IPS DF 19.7 (cell line): ENCODE measurements around the gene TFB1M.

Source experiments
- DNase-seq: peaks from one replicate; pipeline ENCODE4 v3.0.0-alpha.2; 2013; ENCODE audit warnings: low read depth, low spot score

Gene TFB1M

DNA sequence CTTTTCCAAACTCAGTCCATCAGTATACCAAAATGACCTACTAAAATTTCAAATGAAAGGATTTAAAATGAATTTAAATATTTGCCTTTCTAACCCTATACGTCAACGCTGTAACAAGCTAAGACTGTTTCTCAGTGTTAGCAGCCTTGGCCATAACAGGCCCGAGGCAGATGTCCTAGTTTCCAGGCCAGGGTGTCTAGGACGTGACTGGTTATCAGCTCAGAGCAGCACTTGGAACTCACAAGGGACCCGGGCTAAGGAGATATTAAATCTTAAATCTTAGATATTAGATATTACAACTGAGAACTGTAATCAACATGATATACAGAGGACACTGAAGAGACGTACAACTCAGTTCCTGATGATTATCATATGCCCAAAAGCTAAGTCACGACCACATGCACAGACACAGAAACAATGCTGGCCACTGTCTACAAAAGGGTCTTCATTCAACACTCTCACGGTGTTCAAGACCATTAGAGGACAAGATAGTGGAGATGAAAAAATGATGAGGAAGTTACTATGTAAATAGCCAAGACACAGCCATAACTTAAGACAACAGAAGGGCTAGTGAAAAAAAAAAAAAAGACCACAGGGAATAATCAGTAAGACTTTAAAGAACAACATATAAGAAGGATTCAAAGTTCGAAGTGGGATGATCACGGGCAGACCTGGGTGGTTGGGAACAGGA lies 50.8 kb downstream of the TFB1M start, which contains the start of gene CLDN20:
Gene CLDN20, plus strand, starts transcription at position 641 of the 691 bp plus-strand sequence. CDS start 11,707 bp downstream, outside the sequence.
- DNase-seq = no peak

DNA sequence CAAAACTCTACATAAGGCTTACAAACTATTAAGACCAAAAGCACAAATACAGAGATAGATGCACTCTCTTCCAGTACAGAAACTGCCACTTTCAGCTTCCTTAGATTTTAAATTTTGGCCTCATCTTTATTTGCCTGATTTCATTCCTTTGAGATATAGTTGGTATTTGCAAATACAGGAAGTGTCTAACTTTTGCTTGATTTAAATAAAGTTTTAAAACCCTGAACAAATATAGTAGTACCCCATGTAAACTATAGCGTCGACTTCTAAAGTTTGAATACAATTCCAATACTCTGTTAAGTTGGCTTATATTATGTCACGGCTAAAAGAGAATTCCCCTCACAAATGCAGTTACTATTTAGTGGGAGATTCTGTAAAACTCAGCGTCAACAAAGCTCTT lies 51.6 kb downstream of the TFB1M start:
- no peak for DNase-seq

DNA sequence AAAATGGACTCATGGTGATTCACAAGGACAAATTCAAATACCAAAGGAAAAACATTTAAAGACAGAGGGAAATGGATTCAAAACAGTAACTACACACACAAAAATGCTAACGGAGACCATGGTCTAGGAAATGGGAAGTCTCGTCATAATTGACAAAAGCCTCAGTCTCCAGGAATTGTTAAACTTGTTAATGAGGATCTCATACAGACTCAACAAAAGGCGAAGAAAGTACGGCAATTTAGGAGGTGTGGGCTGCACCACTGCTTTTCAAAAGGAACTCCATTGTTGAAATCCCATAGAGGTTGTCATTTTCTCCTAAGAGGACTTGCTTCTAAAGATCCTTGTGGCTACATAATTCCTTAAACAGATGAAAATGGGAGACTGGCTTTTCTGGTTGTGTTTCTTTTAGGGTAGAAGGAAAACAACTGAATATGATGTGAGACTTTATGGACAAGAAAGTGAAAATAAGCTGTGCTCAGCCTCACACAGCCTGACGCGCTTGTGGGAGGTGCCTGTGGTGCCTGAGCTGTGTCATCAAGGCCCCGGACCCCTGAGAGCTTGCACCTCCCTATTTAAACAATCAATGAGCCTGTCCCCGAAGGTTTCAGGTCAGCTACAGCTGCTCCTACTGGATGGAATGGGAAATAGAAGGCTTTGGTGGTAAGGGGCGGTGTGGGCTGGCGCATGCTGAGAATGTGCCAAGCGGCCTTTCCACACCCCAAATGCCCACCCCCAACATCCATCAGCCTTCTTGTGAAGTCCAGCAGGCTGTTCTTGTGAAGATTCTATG lies 53.0 kb downstream of the TFB1M start:
- no peak for DNase-seq

DNA sequence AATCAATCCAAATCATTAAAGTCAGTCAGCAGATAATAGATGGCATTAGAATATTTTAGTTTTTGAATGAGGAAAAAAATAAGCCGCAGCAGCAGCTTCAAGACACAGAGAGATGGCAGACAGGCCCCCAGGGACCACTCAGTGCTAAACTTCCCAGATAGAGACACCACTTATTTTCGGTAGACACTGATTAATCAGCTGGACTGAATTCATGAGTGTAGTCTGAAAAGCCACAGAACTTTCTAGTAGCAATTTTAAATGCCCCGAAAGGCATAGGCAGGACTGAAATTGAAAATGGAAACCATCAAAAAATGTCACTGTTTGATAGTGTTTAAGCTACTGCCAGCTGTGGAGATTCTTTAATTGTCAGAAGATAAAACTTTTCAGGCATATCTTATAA lies 53.6 kb downstream of the TFB1M start:
- DNase-seq = no peak

DNA sequence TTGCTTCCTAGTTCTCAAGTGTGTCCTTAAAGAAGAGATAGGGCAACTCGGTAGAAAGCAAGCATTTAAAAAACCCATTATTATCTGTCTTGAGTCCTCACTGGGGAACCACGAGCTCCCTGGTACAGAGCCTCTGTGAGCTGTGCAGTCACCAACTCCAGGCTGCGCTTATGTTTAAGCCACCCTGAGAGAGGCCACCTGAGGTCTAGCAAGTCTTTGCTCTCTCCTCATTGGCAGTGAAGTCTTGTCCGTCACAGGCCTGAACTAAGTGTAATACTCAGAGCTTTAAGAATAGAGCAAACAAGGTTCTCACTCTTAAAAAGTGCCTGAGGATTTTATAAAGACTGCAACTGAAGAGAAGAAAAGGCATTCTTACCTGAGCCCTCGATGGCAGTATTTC lies 54.4 kb downstream of the TFB1M start:
- no peak for DNase-seq

DNA sequence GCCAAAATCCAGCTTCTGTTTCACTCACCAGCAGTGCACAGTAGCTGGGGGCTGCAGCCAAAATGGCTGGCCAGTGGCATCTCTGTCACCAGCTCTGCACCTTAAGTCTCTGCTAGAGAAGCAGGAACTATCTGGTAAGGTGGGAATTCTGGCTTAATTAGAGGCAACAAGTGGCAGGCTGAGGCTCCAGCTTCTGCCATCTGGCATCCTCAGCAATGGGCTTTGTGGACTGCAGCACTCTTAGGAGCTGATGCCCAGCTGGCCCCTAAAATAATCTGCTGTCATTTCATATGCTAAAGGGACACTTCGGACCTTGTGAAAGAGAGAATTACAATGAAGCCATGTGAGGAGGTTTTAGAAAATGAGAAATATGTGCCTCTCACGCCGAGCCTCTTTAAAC lies 55.1 kb downstream of the TFB1M start:
- no peak for DNase-seq

DNA sequence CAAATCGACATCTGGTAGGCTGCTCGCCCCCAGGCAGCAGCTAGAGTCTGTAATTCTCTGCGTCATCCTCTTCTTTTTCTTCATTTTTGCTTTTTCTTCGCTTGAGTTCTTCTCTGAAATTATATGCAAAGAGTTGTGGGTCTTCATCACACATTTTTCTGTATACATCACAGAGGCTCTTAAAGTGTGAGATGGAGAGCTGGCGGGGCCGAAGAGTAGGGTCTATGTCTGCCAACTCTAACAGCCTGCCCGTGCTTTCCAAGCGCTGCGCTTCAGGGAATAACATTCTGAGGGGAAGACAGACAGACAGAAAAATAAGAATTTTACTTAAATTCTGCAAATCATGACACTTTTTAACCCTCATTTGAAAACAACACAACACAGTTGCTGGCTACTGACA lies 56.5 kb downstream of the TFB1M start:
- DNase-seq = no peak

DNA sequence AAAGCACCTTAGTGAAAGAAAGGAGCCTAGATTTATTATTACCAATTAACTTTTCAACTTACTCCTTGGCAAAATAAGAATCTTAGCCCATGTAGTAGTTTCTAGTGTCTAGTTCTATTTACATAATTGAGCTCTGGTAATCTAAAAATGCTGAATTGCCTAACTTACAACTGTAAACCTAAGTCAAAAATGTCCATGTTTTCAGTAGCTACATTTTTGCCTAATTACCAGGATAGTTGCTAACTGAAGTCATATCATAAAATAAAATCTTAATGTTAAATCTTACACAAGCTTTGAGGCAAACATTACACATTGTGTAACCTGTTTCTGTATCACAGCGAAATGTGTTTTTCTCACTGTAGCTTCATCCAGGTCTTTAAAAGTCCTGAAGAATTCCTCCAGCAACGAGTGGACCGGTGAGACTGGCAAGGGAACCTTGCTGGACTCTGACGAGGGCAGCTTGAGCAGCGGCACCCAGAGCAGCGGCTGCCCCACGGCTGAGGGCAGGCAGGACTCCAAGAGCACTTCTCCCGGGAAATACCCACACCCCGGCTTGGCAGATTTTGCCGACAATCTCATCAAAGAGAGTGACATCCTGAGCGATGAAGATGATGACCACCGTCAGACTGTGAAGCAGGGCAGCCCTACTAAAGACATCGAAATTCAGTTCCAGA lies 58.0 kb downstream of the TFB1M start:
- DNase-seq = no peak

DNA sequence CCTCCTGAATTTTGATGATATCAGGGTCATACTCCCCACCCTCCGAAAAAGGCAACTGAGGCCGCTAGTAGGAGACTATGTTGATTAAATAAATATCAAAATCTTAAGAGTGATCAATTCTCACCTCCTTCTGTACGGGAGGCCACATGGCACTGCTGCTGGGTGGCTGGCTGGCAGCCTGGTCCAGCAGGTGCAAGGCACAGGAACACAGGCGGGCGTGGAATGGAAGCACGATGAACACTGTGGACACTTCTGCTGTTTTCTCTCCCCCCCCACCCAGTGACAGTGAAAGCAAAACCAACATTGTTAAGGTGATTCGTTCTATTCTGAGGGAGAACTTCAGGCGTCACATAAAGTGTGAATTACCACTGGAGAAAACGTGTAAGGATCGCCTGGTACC lies 60.1 kb downstream of the TFB1M start:
- DNase-seq = no peak

DNA sequence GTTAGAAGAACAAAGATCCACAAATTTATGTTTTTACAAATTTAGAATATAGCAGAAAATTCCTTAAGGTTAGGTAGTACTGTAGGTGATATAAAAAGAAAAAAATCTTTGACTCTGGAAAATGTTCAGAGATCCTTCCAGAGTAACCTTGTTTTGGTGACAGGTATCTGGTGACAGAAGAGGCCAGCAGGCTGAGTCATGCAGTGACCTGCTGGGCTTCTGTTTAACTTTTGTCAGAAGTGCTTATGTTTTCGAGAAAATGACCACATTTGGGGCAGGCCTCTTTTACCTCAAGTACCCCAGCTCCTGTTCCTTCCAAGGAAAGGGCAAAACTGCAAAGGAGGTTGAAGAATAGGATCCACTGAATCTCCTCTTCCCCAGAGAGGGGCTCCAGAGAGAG lies 60.9 kb downstream of the TFB1M start:
- DNase-seq = no peak

DNA sequence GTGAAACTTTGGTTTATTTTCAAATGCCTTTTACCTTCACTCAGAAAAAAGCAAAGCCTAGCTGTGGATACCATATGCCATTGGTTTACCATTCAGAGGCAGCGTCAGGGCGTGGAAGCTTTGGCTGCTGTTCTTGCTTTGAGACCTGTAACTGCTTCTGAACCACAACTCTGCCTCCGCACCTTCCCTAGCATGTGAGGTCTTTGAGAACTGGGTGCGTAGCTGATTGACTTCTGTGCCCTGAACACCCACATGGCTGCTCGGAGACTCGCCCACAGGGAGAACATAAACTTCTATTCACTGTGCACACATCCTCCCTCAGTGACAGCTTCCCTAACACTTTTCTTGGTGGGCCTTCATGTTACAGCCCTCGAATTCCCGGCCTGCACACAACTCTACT lies 61.7 kb downstream of the TFB1M start:
- DNase-seq = no peak

DNA sequence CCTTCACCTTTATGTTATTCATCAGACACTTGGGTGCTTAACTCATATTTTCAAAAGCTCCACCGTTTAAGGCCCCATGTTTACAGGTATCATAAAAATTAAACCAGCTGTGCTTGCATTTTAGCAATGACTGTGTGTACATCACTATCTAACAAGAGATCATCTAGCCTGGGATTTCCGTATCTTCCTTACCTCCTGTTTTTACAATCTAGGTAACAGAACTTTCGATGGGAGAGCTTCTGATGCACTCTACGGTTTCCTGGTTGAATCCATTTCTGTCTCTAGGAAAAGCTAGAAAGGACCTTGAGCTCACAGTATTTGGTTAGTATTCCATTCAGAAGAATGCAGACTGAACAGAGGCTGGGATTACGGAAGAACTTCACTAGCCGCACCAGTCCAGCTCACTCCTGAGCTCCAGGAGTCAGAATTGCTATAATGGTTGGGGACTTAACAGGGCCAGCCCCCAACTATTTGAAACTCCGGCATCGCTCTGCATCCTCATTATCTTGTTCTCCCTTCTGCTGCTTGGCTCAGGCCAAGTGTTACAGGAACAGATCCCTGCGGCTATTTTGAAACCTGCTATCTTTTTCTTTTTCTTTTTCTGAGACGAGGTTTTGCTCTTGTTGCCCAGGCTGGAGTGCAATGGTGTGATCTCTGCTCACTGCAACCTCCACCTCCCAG lies 63.4 kb downstream of the TFB1M start:
- DNase-seq = no peak

DNA sequence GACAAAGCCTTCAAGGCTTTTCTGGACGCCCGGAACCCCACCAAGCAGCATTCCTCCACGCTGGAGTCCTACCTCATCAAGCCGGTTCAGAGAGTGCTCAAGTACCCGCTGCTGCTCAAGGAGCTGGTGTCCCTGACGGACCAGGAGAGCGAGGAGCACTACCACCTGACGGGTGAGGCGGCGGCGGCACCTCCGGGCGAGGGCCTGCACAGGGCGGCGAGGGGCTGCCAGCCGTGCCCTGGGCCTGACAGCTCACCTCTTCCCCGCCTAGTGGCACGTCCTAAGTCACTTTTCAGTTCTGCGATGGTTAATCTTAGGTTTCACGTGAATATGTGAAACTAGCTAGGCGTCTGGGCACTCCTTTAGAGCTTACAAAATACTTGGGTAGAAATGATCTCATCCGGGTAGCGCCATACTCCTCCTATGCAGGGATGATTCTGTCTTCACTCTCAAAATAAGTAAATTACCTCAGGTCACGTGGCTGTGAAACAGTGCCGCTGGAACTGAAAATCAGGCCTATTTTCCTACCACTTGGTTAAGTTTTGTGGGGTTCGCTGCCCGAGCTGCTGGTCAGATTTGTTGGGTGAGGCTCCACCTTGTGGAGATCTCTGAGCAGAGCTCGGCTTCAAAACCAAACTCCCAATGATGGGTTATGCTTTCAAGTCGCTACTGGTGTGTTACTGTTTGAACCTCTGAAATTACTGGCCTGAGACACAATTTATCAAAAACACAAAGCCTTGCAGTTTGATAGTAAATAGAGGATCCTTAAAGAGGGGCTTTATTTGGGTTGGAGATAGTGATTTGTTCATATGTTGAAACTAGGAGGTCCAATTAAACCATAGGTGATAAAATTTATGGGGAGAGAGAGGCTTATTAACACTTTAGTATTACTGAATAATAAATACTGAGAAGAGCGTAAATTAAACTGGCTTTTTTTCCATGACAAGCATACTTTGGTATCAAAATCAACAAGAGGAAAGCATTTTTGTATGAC lies 66.0 kb downstream of the TFB1M start:
- no peak for DNase-seq

DNA sequence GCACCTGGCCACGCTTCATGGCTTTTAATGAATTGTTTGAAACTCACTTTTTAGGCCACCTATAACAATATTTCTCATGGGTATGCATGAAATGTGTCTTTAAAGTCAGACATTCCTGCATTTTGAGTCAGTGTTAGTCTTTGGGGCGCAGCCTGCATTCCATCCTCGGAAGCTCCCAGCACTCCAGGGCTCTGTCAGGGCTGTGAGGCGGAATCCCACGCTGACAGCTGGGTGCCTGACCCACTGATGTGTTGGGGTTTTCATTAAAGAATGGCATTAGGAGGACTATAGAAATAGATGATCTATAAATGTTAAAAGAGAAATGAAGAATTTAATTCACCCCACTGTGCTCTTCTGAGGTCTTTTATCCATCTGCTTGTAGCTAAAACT lies 66.7 kb downstream of the TFB1M start:
- DNase-seq = no peak

DNA sequence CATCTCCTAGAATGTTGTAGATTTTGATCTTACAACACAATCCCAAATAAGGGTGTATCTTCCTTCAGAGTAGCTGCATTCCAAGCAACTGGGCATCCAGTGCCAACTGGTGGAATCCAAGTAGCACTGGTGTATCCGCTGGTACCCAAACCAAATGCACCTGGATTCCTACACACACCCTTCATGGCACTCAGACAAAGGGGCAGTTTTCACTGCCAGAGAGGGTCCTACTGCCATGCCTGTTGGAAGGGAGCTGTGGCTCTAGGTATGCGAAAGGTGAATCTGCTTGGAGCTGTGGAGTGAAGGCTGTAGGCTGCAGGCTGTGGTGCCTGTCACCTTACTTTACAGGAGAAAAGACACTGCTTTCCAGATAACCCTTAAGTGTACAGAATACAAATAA lies 67.5 kb downstream of the TFB1M start:
- DNase-seq = no peak

DNA sequence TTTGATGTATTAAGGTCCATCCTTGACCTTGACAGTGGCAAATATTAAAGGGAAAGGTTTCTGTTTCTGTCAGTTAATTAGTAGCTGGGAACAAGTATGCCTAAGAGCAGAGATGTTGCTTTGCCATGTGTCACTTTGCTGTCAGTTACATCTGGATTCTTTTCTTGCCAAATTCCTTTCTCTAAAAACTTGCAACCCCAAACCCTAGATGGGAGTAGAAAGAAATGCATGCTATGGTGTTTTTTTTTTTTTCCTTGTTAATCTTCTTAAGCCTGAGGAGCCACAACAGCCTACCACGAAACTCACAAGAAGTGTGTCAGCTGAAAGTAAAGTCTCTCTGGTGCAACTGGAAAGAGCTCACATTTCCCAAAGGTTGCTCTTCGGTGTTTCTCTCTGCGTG lies 68.5 kb downstream of the TFB1M start:
- DNase-seq = no peak

DNA sequence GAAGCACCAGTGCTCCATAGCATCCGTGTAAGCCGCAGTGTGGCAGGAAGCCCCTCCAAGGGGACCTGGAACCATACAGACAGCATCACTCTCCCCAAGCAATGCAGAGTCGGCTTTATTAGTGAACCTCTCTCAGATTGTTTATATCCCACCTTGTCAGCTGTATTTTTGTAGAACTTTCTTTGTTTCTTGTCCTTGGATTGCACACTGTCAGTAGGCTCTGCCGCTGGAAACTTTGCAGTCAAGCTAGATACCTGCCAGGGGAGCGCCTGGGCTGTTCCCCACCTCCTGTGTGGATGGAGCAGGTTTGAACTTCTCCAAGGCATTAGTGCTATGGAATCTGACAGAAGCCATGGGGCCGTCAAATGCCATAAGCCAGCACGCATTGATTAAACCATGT lies 69.1 kb downstream of the TFB1M start:
- no peak for DNase-seq

DNA sequence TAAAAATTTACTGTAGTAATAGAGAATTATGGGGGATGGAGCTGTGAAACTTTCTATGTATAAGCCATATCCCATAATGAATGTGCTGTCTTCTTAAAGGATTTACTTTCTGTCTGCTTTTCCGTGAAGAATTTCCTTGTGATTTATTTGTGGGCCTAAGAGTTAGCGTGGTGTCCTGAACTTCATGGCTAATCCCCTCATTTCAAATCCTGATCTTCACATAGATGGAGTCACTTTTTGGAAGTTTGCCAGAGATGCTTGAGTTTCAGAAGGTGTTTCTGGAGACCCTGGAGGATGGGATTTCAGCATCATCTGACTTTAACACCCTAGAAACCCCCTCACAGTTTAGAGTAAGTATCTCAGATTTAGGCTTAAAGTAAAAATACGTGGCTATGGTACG lies 69.8 kb downstream of the TFB1M start:
- no peak for DNase-seq

DNA sequence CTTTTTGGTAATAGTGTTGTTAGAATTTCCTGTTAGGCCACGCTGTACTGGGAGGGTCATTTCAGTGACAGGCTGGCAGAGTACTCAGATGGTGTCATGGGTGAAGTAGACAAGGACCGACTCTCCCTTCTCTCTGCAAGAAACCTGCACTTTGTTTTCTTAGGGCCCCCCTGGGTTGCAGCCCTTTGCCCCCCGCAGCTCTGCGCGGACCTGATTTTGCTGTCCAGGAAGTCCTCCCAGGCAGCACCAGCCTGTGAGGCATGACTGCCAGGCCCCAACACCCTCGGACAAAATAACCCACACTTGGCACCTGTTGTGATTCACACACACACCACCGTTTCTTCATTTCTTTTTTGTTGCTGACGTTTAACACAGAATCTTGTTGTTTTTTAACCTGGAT lies 72.3 kb downstream of the TFB1M start:
- DNase-seq = no peak

DNA sequence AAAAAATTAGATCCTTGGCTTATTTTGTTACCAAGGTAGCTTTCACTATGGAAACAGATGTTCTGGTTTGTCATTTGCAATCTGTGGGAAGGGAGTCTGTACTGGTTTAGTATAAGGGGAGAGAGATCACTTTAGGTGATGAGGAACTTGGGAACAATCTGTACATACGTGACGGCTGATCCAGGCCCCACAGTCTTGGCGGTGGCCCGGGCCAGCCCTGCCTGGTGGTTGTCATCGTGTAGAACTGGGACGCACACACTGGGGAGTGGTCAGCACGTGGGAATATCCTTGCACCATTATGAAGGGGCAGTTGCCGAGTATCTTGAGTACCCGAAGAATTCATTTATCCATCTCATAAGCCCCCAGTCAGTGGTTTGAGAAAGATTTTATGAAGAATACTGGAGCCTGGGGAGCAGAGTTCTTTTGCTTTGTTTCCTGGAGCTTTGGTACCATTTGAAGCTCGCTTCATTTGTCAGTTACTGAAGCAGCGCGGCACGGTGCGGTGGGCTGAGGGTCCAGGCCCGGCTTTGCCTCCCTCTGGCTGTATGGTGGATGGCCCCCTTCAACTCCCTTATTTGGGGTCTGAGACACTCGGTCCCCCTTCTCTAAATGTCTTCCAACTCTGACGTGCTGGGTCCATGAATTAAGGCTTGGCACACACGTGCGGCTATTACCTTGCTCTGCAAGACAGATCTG lies 73.2 kb downstream of the TFB1M start:
- no peak for DNase-seq
